ENCODE data around the gene PSD. TPM values are rescaled to one million over a fixed set of nuclear protein-coding genes. Genes with fewer than 3 reads are reported as not detected.

The PSD gene
- total and polyA plus RNA-seq, 9 of the 15 experiments (the other 6 are each of a cell fraction or from before 2014, with no cell fraction given): 0.11 to 1.7 (median 0.54) TPM; not detected in 2

GRCh38 chr10:102420714-102421506 lies 2.3 kb upstream of the PSD start, which contains the start of gene FBXL15 (continued):
- peak; percentile 64; the same call in 1 of the 2 replicates for TF ChIP-seq ETV5 (CRISPR knock-in tag; IDR thresholded peaks at IDR 0.05; ENCODE audit: low read depth)
- TF ChIP-seq SIN3A (IDR thresholded peaks at IDR 0.05; ENCODE audit: borderline replicate concordance in 2 of 2, control insufficient read depth in 1 of 2, low read depth in 2 of 2, low read length in 2 of 2): peak; percentile 65 to 86; a peak in 3 of 4 replicates
- TF ChIP-seq HDAC8 (tag; IDR thresholded peaks at IDR 0.05): no peak
- no peak for TF ChIP-seq SMAD4 (CRISPR knock-in tag; conservative IDR thresholded peaks at IDR 0.05)
- no peak for TF ChIP-seq MAFF (IDR thresholded peaks at IDR 0.05; ENCODE audit: low read length)
- peak; percentile 21 for TF ChIP-seq HMGN3 (IDR thresholded peaks at IDR 0.05; ENCODE audit: borderline replicate concordance, extremely low read depth, insufficient read length, low read depth, low read length)
- TF ChIP-seq ZBTB40 (IDR thresholded peaks at IDR 0.05): peak; percentile 94
- TF ChIP-seq ZBTB40 (CRISPR knock-in tag; IDR thresholded peaks at IDR 0.05): no peak
- TF ChIP-seq CCNT2 (IDR thresholded peaks at IDR 0.05; ENCODE audit: borderline replicate concordance, extremely low read depth, insufficient read length, low read depth, low read length): no peak
- TF ChIP-seq ZNF324 (CRISPR knock-in tag; IDR thresholded peaks at IDR 0.05): no peak
- peak; percentile 55; the same call in 1 of the 2 replicates for TF ChIP-seq EHMT2 (IDR thresholded peaks at IDR 0.05)
- TF ChIP-seq HDAC6 (IDR thresholded peaks at IDR 0.05; ENCODE audit: low read depth, low read length): no peak
